Measurements from ENCODE around the gene ITGB1BP1.
"Not testable (repeated sequence)": the region's sequence is repeated elsewhere in the genome, so short reads cannot be mapped to it uniquely, and the experiment has no call there.

Gene ITGB1BP1

GRCh38 chr2:9400268-9401058 lies 22.9 kb downstream of the ITGB1BP1 start:
- no peak for DNase-seq (ENCODE audit: low read depth)

GRCh38 chr2:9398881-9399780 lies 24.2 kb downstream of the ITGB1BP1 start:
- DNase-seq (ENCODE audit: low read depth) = no peak

DNA sequence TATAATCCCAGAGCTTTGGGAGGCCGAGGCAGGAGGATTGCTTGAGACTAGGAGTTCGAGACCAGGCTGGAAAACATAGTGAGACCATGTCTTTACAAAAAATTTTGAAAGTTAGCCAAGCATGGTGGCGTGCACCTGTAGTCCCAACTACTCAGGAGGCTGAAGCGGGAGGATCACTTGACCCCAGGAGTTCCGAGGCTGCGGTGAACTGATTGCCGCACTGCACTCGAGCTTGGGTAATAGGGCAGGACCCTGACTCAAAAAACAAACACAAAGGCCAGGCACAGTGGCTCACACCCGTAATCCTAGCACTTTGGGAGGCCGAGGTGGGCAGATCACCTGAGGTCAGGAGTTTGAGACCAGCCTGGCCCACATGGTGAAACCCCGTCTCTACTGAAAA lies 25.1 kb downstream of the ITGB1BP1 start:
- not testable (repeated sequence) for DNase-seq (ENCODE audit: low read depth)

GRCh38 chr2:9397201-9397600 lies 26.1 kb downstream of the ITGB1BP1 start:
- DNase-seq (ENCODE audit: low read depth) = no peak

- DNase-seq (ENCODE audit: low read depth) = no peak
Measured at GRCh38 chr2:9394816-9395215, 28.5 kb downstream of the ITGB1BP1 start.

GRCh38 chr2:9392898-9393765 lies 30.2 kb downstream of the ITGB1BP1 start:
- no peak for DNase-seq (ENCODE audit: low read depth)

GRCh38 chr2:9391961-9392720 lies 31.2 kb downstream of the ITGB1BP1 start:
- no peak for DNase-seq (ENCODE audit: low read depth)

DNA sequence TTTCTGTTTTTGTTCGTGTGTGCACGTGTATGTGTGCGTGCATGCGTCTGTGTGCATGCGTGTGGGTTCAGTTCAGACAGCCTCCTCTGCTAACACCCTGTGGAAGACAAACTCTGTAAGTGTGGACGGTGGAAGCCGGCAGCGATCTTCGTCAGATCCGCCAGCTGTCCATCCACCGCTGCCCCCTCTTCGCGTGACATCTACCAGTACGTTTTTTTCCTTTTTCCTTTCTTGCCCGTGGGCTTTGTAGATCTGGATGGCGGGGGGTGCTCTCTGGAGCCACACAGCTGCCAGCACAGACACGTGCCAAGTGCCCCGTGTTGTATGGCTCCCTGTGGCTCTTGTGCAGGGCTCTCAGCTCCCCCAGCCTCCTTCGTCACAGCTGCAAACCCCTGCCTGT lies 32.3 kb downstream of the ITGB1BP1 start:
- DNase-seq (ENCODE audit: low read depth) = no peak

DNA sequence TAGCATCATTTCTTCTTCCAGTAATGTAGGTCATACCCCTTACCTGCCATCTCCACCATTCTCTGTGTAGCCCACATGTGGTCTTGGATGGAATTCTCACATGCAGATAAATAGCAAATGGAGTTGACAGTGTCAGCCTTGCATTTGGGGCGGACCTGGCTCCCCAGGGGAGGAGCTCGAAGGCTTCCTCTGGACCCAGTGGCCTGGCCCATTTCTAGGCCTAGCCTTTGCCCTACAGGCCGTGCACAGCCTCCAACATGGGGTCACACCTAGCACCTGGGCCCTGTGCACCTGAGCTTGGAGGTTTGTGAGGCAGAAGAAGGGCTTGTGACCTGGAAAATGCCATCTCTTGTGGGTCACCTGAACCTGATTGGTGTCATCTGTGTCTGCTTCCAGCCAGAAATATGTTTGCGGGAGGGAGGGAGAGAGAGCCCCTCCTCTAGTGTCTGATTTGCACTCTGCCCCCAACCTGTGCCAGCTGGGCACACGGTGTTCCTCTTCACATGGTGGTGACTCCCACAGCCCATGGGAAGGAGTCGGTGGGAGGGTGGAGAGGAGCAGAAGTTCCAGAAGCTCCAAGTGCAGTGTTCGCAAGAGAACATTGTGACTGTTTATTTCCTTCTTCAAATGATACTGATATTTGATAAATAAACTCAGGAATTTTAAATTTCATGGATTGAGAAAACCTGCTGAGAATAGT lies 33.0 kb downstream of the ITGB1BP1 start:
- DNase-seq (ENCODE audit: low read depth) = no peak

- DNase-seq (ENCODE audit: low read depth) = no peak
Measured at GRCh38 chr2:9388950-9389911, 34.1 kb downstream of the ITGB1BP1 start.

- DNase-seq (ENCODE audit: low read depth) = no peak
Measured at GRCh38 chr2:9388199-9388681, 35.1 kb downstream of the ITGB1BP1 start.

GRCh38 chr2:9385841-9386240 lies 37.5 kb downstream of the ITGB1BP1 start:
- no peak for DNase-seq (ENCODE audit: low read depth)

DNA sequence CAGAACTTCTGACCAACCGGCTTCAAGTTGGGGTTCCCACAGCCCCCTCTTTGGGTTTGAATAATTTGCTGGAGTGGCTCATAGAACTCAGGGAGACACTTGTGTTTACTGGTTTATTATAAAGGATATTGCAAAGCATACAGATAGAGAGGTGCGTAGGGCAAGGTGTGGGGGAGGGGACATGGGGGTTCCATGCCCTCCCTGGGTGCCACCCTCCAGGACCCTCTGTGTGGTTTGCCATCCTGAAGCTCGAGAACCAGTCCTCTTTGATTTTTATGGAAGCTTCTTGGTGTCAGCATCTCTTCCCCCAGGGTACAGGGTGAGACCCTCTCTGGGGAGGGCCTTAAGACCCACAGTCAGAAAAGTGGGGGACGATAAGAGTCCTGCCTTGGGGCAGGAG lies 38.8 kb downstream of the ITGB1BP1 start:
- no peak for DNase-seq (ENCODE audit: low read depth)

DNA sequence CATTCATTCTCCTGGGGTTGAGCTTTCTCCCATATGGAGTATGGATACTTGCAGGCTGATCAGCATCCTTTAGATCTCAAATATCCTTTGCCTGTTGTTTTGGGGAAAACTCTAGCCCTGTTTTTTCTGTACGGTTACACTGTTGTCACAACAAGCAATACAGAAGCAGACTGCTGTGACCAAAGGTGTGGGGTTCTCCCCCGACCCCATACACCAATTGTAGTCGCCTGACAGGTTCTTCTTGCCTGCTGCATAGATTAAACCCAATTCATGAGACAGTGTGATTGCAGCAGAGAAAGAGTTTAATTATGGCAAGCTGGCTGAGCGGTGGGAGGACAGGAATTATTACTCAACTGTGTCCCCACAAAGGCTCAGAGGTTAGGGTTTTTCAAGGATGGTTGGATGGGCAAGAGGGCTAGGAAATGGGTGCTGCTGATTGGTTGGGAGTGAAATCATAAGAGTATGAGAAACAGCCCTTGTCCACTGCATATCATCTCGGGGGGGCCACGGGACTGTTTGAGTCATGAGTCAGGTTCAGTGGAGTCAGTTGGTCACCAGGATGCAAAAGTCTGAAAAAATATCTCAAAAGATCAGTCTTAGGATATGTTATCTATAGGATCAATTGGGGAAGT lies 40.6 kb downstream of the ITGB1BP1 start:
- no peak for DNase-seq (ENCODE audit: low read depth)

DNA sequence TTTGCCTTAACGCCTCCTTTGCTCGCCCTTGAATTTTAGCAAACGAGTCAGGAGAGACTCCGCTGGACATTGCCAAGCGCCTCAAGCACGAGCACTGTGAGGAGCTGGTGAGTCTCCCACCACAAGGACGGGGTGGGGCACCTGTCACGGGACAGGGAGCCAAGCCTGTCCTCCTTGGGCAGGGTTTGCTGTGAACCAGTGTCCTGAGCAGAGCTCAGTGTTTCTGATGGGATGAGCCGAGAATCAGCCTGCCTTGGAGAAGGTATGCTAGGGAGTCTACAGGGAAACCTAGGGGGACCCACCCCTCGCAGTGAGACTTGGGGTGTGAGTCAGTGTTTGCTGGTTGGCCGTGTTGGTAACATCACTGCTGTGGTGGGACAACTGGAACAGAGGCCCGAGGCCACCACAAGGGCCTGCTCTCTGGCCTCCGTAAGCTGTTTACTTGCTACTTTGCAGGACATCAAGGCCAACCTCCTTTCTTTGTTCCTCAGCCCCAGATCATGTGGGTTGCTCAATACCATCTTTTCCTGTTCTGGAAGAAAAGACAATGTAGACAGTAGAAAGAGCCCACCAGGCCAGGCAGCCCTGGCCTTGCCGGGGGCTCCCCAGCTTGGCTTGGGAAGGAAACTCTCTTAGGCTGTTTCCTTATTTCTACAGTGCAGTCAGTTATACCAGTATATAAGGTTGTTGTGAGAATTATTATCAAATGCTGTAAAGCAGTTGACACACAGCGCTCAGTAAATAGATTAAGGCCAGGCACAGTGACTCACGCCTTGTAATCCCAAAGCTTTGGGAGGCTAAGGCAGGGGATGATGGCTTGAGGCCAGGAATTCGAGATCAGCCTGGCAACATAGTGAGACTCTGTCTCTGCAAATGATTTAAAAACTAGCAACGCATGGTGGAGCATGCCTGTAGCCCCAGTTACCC lies 42.4 kb downstream of the ITGB1BP1 start:
- DNase-seq (ENCODE audit: low read depth) = no peak

DNA sequence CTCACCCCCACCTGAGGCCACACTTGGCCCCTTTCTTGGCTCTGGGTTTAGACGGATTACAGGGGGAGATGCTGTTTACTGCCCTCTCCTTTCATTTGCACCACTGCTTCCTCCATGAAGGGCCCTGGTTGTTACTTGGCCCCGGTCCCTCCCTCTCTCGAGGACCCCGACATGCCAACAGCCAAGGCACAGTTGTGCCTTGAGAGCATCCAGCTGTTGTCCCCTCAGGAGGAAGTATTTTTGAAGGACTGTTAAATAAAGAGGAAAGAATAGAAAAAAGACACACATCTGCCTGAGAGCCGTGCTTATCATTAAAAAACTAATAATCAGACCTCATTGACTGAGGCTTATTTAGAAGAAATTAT lies 44.0 kb downstream of the ITGB1BP1 start:
- no peak for DNase-seq (ENCODE audit: low read depth)

DNA sequence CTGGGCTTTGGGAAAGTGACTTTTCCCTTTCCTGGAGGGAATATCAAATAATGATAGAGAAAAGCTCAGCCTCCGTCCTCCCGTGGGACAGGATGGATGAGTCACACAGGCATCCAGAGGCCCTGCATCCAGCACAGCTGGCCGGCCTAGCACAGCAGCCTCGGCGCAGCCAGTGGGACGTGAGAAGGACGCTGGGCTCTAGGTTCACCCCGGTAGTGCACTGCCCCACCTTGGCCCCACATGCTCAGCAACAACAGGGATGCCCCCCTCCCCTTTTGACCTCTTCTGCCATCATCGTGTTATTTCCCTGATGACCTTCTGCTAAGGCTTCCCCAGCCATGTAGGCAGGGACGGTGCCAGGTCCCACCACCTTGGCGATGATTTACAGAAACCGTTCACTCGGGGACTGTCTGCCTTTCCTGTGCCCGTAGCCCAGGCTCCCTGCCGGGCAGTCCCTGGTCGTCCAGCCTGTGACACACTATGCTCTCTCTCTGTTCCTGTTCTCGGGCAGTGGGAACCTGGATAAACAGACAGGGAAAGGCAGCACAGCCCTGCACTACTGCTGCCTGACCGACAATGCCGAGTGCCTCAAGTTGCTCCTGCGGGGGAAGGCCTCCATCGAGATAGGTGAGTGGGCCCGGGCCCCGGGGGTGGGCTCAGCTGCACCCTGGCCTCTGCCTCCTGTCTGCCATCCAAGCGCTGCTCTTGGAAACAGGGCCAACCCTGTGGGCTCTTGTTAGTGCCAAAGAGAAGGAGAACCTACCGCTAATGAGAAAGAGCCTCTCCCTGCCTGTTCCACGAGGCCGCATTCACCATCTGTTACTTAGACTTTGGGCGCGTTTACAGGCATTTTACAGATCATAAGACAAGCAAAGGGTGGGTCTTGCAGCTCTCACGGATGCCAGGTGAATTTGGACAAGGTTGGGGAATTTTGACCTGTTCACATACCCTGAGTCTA lies 44.6 kb downstream of the ITGB1BP1 start:
- DNase-seq (ENCODE audit: low read depth) = no peak

Data from stimulated activated CD8-positive, alpha-beta memory T cell treated with anti-CD3 and anti-CD28 coated beads, Interleukin-15, amount 100 ng/mL, for 24 hours (primary cell).